ENCODE results near the gene MAGEB18.

DNA sequence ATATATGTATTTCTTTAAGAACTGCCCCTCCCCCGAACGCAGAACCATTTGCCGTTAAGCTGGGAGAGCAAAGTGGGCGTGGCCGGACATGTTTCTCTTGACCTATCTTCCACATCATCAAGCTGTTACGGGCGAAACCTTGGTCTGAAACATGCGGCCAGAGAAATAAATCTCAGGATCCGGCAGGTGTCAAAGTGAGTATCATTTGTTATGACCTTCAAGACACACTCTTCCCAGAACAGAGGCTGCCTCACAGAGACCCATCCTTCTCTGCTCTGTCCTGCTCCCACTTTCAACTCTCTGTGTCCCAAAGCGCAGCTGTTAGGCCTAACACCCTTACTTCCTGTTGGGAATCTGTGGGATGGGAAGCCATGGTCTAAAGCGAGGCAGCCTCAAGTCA, at the start of gene MAGEB18:
- TF ChIP-seq, protein P1, sequence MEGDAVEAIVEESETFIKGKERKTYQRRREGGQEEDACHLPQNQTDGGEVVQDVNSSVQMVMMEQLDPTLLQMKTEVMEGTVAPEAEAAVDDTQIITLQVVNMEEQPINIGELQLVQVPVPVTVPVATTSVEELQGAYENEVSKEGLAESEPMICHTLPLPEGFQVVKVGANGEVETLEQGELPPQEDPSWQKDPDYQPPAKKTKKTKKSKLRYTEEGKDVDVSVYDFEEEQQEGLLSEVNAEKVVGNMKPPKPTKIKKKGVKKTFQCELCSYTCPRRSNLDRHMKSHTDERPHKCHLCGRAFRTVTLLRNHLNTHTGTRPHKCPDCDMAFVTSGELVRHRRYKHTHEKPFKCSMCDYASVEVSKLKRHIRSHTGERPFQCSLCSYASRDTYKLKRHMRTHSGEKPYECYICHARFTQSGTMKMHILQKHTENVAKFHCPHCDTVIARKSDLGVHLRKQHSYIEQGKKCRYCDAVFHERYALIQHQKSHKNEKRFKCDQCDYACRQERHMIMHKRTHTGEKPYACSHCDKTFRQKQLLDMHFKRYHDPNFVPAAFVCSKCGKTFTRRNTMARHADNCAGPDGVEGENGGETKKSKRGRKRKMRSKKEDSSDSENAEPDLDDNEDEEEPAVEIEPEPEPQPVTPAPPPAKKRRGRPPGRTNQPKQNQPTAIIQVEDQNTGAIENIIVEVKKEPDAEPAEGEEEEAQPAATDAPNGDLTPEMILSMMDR (IDR thresholded peaks at IDR 0.05) = no peak
- no peak for TF ChIP-seq POLR2A (IDR thresholded peaks at IDR 0.05)
- no peak for TF ChIP-seq EP300 (IDR thresholded peaks at IDR 0.05)
